Measurements from ENCODE around the gene CDKN2AIP.

GRCh38 chr4:183408796-183409195, 35.6 kb upstream of the CDKN2AIP start:
- TF ChIP-seq RAD21 (conservative IDR thresholded peaks at IDR 0.05 in 1 of 2, IDR thresholded peaks at IDR 0.05 in 1 of 2), result no peak
- TF ChIP-seq CTCF (IDR thresholded peaks at IDR 0.05), result no peak
- no peak for TF ChIP-seq CHD2 (IDR thresholded peaks at IDR 0.05; ENCODE audit: low read length, partially characterized antibody)
- no peak for TF ChIP-seq CBX8 (IDR thresholded peaks at IDR 0.05)
- TF ChIP-seq NR3C1 (IDR thresholded peaks at IDR 0.05), result no peak
- TF ChIP-seq RFX5 (IDR thresholded peaks at IDR 0.05), result no peak
- no peak for TF ChIP-seq EP300 (IDR thresholded peaks at IDR 0.05)
- no peak for TF ChIP-seq POLR2A (IDR thresholded peaks at IDR 0.05; ENCODE audit: low read length)
- TF ChIP-seq MAX (IDR thresholded peaks at IDR 0.05), result no peak
- no peak for TF ChIP-seq RCOR1 (IDR thresholded peaks at IDR 0.05; ENCODE audit: low read depth, low read length)
- no peak for TF ChIP-seq REST (IDR thresholded peaks at IDR 0.05)
- no peak for TF ChIP-seq PBX3 (IDR thresholded peaks at IDR 0.05)
- TF ChIP-seq JUNB (IDR thresholded peaks at IDR 0.05), result no peak
- TF ChIP-seq MAZ (IDR thresholded peaks at IDR 0.05; ENCODE audit: borderline replicate concordance, low read depth, low read length), result no peak
